CMK (cell line): ENCODE measurements around the gene PRIMA1.
"Not testable (repeated sequence)": the region's sequence is repeated elsewhere in the genome, so short reads cannot be mapped to it uniquely, and the experiment has no call there.

ENCODE experiments used
- DNase-seq: peaks from one replicate; pipeline ENCODE4 v3.0.0-alpha.2; 2010; ENCODE audit warnings: low read depth

PRIMA1 gene

DNA sequence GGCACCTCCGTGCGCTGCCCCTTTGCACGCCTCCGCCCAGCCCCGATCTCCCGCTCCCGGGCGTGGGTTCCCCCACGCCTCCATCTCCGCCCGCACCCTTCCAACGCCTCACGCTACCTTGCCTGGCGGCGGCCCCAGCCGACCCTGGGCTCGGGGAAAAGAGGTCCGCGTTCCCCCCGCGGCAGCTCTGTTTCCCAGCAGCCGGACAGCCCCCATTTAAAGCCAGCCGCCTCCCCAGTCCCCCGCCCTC is at the start of gene PRIMA1:
Gene PRIMA1 (minus strand): TSS at position 193 of the 250 bp plus-strand sequence. CDS start 767 bp downstream, outside the sequence.
- DNase-seq: no peak

DNA sequence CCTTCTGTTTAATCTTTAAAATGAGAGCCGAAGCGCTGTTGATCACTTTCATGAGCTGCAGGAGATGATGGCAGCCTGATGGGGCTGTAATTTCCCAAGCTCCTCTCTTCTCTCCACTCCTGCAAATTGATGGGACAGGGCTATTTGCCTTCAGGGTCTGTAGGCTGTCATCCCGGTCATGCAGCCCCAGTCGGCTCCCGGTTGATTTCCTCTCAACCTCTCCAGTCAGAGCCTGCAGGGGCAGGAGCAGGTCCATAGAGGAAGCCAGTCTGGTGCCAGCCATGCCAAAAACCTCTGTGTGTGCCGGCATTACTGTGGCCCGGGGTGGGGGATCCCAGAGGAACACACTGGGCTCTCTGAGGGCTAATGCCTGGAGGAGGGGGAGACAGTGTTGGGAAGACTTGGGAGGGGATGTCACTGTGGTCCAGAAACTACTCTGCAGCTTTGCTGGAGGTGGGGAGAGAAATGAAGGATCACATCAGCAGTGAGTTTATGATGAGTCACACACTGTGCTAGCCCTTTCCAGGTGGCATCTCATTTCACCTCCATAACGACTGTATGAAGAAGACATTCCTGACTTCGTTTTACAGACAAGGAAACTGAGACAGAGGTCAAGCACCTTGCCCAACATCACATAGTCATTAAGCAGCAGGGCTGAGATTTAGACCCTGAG is 46.5 kb upstream of the PRIMA1 start:
- DNase-seq: no peak

DNA sequence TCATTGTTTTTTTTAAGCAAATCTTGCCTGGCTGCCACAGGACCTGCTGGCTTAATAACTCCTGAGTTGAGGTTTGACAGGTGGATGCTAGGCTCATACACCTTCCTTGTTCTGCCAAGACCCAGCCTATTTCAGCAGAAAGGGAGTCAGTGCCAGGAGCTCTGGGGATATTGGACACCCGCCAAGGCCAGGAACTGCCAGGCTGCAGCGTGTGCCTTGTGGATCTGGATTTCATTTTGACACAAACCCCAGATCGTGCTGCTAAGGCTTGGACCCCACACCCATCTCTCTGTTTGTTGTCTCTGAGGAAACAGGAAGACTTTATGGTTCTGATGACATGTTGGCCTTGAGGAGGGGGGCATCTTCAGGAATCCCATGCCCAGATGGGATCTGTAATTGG is 44.4 kb upstream of the PRIMA1 start:
- no peak for DNase-seq

DNA sequence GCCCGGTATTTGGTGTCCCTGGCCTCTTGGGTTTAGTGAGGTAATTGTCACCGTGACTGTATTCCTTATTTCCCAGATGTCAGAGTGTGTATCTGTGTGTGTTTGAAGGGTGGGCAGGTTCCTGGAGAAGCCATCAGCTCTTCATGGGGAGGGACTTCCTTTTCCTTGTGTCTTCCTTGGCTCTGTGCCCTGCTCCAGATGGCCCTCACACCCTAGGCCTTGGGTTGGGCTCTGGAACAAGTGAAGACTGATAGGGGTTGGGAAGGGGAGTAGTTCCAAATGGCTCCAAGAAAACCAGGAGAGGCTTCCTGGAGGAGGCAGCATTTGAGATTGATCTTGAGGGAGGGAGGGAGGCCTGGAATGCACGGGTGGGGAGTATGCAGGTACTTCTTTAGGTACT is 43.8 kb upstream of the PRIMA1 start:
- no peak for DNase-seq

DNA sequence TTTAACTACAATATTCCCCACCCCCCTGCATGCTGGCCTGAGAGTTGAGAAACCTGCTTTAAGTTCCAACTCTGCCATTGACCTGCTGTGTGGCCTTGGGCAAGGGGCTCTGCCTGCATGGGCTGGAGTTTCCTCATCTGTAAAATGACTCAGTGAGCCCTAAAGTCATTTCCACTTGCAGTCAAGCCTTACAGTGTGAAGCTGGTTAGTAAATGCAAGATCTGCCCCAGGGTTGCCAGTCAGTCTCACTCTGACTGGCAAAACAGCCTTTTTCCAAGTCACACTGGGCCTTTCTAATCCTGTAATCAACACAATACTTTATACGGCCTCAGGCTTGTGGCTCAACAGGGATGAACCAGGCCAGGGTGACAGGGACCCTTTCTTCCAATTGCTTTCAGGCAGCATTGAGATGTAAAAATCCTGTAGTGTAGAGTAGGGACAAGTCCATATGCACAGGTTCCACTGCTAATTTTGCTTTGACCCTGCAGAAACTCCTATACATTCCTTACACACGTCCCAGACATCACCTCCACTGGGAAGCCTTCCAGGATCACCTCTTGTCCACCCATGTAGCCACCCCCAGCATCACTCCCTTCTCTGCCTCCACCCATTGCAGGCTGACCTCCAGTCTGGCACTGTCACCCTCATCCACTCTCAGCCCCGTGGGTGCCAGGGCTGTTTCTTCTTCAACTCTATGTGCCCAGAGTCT is 42.6 kb upstream of the PRIMA1 start:
- DNase-seq: no peak

DNA sequence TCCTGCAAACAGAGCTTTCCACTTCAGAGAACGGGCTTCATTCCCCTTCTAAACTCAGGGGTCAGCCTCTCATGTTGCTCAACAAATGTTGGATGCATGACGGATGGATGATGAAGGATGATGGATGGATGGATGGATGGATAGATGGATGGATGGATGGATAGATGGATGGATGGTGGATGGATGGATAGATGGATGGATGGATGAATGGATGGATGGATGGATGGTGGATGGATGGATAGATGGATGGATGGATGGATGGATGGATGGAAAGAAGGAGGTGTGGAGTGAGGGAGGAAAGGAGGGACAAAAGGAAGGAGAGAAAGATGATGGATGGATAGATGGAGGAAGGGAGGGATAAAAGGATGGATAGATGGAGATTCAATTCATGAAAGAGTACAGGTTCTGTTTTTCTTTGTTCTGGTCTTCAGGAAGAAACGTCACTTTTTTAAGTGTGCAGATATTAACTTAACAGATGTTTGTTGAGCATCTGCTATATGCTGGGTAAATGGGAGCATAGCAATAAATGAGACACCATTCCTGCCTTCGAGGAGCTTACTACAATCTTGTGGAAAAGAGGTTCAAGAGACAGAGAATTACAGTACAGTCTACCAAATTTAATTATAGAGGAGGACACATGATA is 41.7 kb upstream of the PRIMA1 start:
- DNase-seq: no peak

DNA sequence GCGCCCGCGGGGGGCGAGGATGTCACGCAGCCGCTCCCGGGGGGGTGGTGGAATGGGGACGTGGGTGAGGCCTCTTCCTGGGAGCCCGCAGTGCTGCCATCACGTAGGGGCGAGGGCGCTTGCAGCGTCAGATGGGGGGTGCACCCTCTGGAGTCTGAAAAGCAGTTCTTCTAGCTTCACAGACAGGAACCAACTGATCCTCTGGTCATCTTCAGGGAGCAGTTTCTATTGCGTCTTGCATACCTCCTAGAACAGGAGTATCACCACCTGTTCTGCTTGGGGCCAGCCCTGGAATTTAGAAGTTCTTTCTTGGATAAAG is 36.9 kb upstream of the PRIMA1 start:
- no peak for DNase-seq

GRCh38 chr14:93824518-93825234 is 36.4 kb upstream of the PRIMA1 start:
- DNase-seq: no peak

DNA sequence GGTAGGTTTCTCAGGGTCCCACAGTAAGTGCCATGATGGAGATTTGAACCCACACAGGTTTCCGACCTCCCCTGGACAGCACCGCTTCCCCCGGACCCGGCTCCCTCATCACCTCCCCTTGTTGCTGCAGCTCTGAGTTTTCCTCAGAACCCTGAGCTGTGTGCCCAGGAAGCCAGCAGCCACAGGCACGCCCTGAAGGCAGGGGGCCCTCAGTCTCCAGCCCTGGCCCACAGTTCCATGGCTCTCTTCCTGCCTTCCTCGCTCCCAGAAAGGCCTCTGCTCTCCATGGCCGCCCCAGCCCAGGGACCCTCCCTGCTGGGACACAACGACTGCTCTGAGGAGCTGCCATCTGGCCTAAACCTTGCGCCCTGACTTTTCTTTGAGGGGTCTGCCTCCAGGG is 35.8 kb upstream of the PRIMA1 start:
- DNase-seq: no peak

- DNase-seq: no peak
Measured at GRCh38 chr14:93821051-93821450, 32.8 kb upstream of the PRIMA1 start.

- DNase-seq: no peak
Measured at GRCh38 chr14:93818857-93819256, 30.6 kb upstream of the PRIMA1 start.

- no peak for DNase-seq
Measured at GRCh38 chr14:93811676-93812075, 23.4 kb upstream of the PRIMA1 start.

DNA sequence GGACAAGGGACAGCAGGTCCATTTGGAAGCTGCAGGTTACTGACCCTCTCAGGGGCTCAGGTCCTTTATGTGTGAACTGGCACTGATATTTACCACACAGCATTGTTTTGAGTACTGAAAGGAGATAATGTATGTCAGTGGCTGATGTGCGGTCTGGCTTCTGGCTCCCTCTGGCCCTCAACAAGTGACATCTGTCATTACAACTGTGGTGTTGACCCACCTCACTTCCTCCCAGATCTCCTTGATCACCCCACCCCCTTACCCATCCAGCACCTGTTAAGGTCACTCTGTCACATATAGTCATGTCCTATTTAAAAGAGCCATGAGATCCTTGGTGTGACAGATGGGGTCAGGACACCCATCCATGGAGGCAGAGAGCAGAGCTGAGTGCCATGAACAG is 22.7 kb upstream of the PRIMA1 start:
- DNase-seq: no peak

- DNase-seq: not testable (repeated sequence)
Measured at GRCh38 chr14:93809491-93810420, 21.5 kb upstream of the PRIMA1 start.

DNA sequence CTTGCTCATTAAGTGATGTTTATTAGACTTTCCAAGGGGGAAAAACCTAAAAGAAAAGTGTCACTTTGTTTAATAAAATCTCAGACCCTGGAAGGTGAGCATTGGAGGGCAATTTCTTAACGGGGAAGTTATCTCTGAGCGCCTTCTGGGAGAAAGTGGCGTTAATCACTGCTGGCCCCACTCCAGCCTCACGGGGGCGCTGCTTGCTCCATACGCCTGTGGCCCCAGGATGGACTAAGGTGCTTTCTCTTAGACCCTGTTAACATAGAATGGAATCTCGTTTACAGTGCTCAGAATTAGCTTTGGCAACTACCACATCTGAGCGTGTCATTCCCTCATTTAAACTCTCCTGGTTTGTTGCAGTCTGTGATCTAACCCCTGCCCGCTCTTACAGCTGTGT is 16.4 kb upstream of the PRIMA1 start:
- DNase-seq: no peak

DNA sequence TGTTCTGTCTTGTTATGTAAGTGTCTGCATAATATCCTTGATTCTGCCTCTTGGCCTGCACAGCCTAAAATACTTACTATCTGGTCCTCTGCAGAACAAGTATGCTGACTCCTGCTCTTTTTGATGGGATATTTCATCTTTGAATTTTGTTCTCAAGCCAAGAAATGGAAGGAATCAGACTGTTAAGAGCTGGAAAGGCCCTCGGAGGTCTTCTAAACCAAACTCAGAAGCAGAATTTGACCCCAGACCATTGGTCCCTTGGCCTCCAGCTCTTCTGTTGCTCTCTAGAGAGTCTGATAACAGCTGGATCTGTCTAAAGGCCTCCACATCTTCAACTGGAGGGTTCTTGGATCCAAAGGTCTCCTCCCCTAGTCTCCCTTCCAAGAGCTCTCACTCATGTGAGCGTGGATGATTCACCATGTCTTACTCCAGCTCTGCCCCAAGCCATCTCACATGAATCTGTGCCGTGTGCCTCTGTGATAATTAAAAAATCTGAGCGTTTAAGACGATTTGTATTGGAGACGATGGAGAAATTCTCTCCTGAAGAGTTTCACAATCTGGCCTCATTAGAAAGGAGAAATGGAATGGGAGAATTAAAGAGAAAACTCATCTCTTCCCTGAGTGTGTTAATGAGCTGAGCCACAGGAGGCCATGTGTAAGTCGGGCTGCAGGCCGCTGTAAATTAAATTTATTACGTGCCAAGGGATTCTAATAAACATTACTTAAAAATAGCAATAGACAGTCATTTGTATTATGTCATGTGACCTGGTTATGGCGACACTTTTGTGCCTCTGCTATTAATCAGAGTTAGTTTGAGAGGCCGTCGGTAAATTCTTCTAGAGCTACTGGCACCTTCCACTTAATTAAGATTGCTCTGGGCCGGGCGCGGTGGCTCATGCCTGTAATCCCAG is 15.4 kb upstream of the PRIMA1 start:
- no peak for DNase-seq

DNA sequence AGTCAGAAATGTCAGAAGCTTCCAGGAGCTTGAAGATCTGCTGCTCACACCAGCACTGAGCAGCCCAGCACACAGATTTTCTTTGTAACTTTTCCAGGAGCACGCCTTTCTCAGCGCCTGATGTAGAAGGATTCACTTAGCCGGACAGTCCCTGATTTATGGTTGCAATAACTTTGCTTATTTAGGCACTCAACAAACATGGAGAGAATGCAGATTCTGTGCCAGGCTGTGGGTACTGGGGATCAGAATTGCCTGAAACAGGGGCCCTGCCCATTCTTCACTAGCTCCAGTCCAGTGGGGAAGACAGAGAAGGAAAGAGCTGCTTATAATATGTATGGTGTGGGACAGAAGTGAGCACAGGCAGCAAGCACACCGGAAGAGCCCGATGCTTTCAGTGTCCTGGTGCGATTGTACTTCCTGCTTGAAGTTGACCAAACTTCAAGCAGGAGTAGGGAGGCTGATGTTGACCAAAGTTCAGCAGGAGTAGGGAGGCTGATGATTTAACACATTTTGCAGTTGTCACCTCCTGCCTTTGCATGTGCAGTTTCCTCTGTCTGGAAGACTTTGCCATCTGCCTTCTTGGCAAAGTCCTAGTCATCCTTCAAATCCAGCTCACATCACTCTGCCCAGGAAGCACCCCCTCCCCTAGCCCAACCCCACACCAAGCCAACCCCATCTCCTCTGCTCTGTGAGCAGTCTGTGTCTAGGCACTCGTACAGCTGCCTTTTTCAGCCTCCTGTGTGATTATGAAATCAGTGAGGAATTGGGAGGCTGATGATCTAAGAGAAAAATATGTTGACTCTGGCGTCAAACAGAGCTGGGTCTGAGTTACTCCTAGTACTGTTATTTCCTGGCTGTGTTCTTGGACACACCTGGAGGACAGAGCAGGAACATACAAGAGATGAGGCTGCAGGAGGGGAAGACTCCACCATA is 12.0 kb upstream of the PRIMA1 start:
- DNase-seq: no peak

GRCh38 chr14:93799617-93799988 is 11.3 kb upstream of the PRIMA1 start:
- DNase-seq: no peak

GRCh38 chr14:93797536-93797935 is 9.3 kb upstream of the PRIMA1 start:
- no peak for DNase-seq

DNA sequence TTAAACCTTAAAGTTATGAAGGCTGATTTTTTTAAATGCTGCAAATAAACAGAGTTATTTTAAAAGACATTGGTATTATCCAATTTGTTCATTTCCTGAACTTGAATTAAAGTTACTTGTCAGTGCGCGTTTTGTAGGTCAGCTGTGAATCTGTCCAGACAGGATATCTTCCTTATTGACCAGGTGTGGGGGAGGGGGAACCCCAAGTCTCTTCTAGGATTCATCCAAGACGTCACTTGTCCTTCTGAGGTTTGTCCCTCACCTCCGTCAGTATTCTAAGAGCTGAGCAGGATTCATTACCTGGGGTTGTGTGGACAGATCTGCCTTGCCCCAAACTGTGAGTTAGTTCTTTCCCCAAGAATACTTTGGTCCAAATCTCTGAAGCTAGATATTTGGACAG is 8.8 kb upstream of the PRIMA1 start:
- no peak for DNase-seq
